GM12872 (cell line): ENCODE measurements around the gene MICAL3.

Experiments used
- CTCF ChIP-seq: IDR thresholded peaks from 3 replicates; pipeline ENCODE4 v1.5.1; 2011; ENCODE audit warnings: low read depth, mild to moderate bottlenecking, low read length, moderate library complexity; ENCODE audit not compliant: insufficient read depth

Gene MICAL3

DNA sequence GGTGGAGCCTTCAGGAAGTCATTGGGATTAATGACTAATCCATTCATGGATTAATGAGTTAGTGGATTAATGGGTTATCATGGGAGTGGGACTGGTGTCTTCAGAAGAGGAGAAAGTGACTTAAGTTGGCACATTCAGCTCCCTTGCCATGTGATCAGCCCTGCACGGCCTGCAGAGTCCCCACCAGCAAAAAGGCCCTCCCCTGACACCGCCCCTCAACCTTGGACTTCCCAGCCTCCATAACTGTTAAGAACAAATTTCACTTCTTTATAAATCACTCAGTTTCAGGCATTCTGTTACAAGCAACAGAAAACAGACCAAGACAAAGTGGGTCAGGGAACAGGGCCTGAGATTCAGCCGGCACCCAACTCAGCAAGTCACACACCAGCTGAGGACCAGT is 85.3 kb downstream of the MICAL3 start:
- TF ChIP-seq CTCF, result no peak

- no peak for TF ChIP-seq CTCF
These were observed 85.9 kb downstream of the MICAL3 start for GRCh38 chr22:17938484-17938924.

DNA sequence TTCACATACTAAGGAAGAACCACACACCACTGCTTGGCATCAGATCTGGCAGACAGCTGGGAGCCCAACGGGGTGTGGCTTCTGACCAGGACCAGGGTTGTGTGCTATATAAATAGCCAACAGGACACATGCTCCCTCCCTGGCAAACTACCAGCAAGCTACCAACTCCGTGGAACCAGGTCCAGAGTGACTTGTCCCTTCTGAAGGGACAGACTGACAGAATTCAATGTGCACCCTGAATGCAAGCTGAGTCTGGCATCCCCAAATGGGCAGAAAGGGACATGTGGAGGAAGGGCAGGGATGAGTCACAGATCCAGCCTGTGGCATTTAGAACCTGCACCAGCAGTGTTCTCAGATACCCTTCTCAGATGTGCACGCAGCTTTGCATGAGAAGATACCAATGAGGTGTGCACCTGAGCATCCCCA is 92.9 kb downstream of the MICAL3 start:
- TF ChIP-seq CTCF, result no peak

- TF ChIP-seq CTCF, result no peak
These were observed 93.7 kb downstream of the MICAL3 start for GRCh38 chr22:17930455-17931313.

- no peak for TF ChIP-seq CTCF
These were observed 94.5 kb downstream of the MICAL3 start for GRCh38 chr22:17929909-17930308.

DNA sequence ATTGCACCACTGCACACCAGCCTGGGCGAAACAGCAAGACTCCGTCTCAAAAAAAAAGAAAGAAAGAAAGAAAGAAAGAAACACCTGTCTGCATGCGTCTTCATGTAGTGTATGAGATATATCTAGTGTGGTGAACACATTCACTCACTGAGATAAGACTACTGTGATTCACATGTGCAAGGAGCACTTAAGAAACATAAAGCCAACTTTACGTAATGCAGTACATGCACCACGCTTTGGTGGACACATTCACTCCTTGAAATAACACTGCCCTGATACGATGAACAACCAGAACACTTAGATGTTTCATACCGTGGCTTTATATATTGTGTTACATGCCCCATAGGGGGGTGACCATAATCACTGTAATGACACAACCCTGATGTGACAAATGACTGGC is 96.0 kb downstream of the MICAL3 start:
- TF ChIP-seq CTCF, result no peak

- TF ChIP-seq CTCF, result no peak
These were observed 97.3 kb downstream of the MICAL3 start for GRCh38 chr22:17927062-17927461.
